Mucosa of stomach (tissue), 1 donor: ENCODE data around the gene COL27A1.

Source experiments
- H3K27me3 ChIP-seq: one replicate; pipeline ENCODE4 v1.7.0; 2013; ENCODE audit warnings: mild to moderate bottlenecking, low read length; ENCODE audit not compliant: control insufficient read depth, insufficient read depth
- H3K36me3 ChIP-seq: one replicate; pipeline ENCODE4 v1.7.0; 2013; ENCODE audit warnings: low read length; ENCODE audit not compliant: control insufficient read depth, insufficient read depth
- H3K4me1 ChIP-seq: one replicate; pipeline ENCODE4 v1.7.0; 2013; ENCODE audit warnings: mild to moderate bottlenecking, low read length; ENCODE audit not compliant: control insufficient read depth, insufficient read depth
- H3K4me3 ChIP-seq: one replicate; pipeline ENCODE4 v1.7.0; 2013; ENCODE audit warnings: low read length
- H3K9ac ChIP-seq: one replicate; pipeline ENCODE4 v1.7.0; 2013; ENCODE audit warnings: mild to moderate bottlenecking, low read length, moderate library complexity
- H3K9me3 ChIP-seq: one replicate; pipeline ENCODE4 v1.7.0; 2013; ENCODE audit warnings: mild to moderate bottlenecking, low read length, moderate library complexity; ENCODE audit not compliant: control insufficient read depth
- donor health status: Pancreatic carcinoma.

The COL27A1 gene

GRCh38 chr9:114263853-114264510, 108.6 kb downstream of the COL27A1 start:
- Histone ChIP-seq H3K9me3 (no peaks in the 10 kb centered on the region), H3K4me3 (no peak overlapping the region), H3K27me3 (no peaks in the 10 kb centered on the region), H3K36me3 (no peaks in the 10 kb centered on the region), H3K4me1 (no peaks in the 10 kb centered on the region), H3K9ac (no peak overlapping the region)

GRCh38 chr9:114264806-114265550, 109.6 kb downstream of the COL27A1 start:
- Histone ChIP-seq H3K4me3 (no peak overlapping the region), H3K27me3 (no peaks in the 10 kb centered on the region), H3K9me3 (no peaks in the 10 kb centered on the region), H3K9ac (no peak overlapping the region), H3K4me1 (no peaks in the 10 kb centered on the region), H3K36me3 (no peaks in the 10 kb centered on the region)

GRCh38 chr9:114266969-114267368, 111.6 kb downstream of the COL27A1 start:
- Histone ChIP-seq H3K9me3 (no peaks in the 10 kb centered on the region), H3K36me3 (no peaks in the 10 kb centered on the region), H3K4me1 (no peaks in the 10 kb centered on the region), H3K27me3 (no peaks in the 10 kb centered on the region), H3K4me3 (no peak overlapping the region), H3K9ac (no peak overlapping the region)

- peaks cover 5% of the 10 kb centered on the region for H3K36me3 ChIP-seq
- no peak overlapping the region for H3K4me3 ChIP-seq
- H3K27me3 ChIP-seq: no peaks in the 10 kb centered on the region
- H3K4me1 ChIP-seq: no peaks in the 10 kb centered on the region
- no peaks in the 10 kb centered on the region for H3K9me3 ChIP-seq
- H3K9ac ChIP-seq: no peak overlapping the region
These were observed 113.7 kb downstream of the COL27A1 start for GRCh38 chr9:114269023-114269422.

- Histone ChIP-seq H3K9me3 (no peaks in the 10 kb centered on the region), H3K4me1 (no peaks in the 10 kb centered on the region), H3K9ac (no peak overlapping the region), H3K36me3 (peaks cover 5% of the 10 kb centered on the region), H3K27me3 (no peaks in the 10 kb centered on the region), H3K4me3 (no peak overlapping the region)
These were observed 115.0 kb downstream of the COL27A1 start for GRCh38 chr9:114270120-114270975.

- H3K4me1 ChIP-seq: no peaks in the 10 kb centered on the region
- H3K9me3 ChIP-seq: no peaks in the 10 kb centered on the region
- H3K36me3 ChIP-seq: peaks cover 5% of the 10 kb centered on the region
- no peak overlapping the region for H3K4me3 ChIP-seq
- H3K27me3 ChIP-seq: no peaks in the 10 kb centered on the region
- H3K9ac ChIP-seq: no peak overlapping the region
These were observed 116.5 kb downstream of the COL27A1 start for GRCh38 chr9:114271556-114272510.

- no peaks in the 10 kb centered on the region for H3K9me3 ChIP-seq
- H3K27me3 ChIP-seq: no peaks in the 10 kb centered on the region
- H3K4me1 ChIP-seq: no peaks in the 10 kb centered on the region
- no peak overlapping the region for H3K9ac ChIP-seq
- H3K36me3 ChIP-seq: peaks cover 5% of the 10 kb centered on the region
- H3K4me3 ChIP-seq: no peak overlapping the region
These were observed 117.5 kb downstream of the COL27A1 start for GRCh38 chr9:114272739-114273431.

GRCh38 chr9:114273461-114273881, 118.1 kb downstream of the COL27A1 start:
- Histone ChIP-seq H3K9ac (no peak overlapping the region), H3K9me3 (no peaks in the 10 kb centered on the region), H3K4me1 (no peaks in the 10 kb centered on the region)

GRCh38 chr9:114274217-114274616, 118.9 kb downstream of the COL27A1 start:
- Histone ChIP-seq H3K9ac (no peak overlapping the region), H3K4me1 (no peaks in the 10 kb centered on the region), H3K4me3 (no peak overlapping the region), H3K9me3 (no peaks in the 10 kb centered on the region), H3K36me3 (peaks cover 5% of the 10 kb centered on the region), H3K27me3 (no peaks in the 10 kb centered on the region)

More at GRCh38 chr9:114273461-114273881, 118.1 kb downstream of the COL27A1 start:
- Histone ChIP-seq H3K4me3 (no peak overlapping the region), H3K36me3 (peaks cover 5% of the 10 kb centered on the region), H3K27me3 (no peaks in the 10 kb centered on the region)

- Histone ChIP-seq H3K9me3 (no peaks in the 10 kb centered on the region), H3K4me1 (no peaks in the 10 kb centered on the region)
These were observed 120.1 kb downstream of the COL27A1 start for GRCh38 chr9:114275246-114276004.

More at GRCh38 chr9:114275246-114276004, 120.1 kb downstream of the COL27A1 start:
- Histone ChIP-seq H3K4me3 (no peak overlapping the region), H3K36me3 (peaks cover 5% of the 10 kb centered on the region), H3K27me3 (no peaks in the 10 kb centered on the region), H3K9ac (no peak overlapping the region)
